RCC 7860 (cell line): ENCODE data around the gene AMPD1.

ENCODE experiments used
- DNase-seq: peaks from one replicate; pipeline ENCODE4 v3.0.0-alpha.2; 2015; ENCODE audit warnings: low spot score
- FAIRE-seq: peaks from 2 replicates; lab custom pipeline; 2012; peaks lifted over from hg19 to GRCh38; lab: Jason Lieb, UNC

Gene AMPD1

GRCh38 chr1:114648503-114648902 is 46.8 kb downstream of the AMPD1 start:
- DNase-seq (no peak), FAIRE-seq (no peak)

- no peak for DNase-seq
- no peak for FAIRE-seq
Measured at GRCh38 chr1:114641377-114641776, 54.0 kb downstream of the AMPD1 start.

GRCh38 chr1:114638910-114639309 is 56.4 kb downstream of the AMPD1 start:
- FAIRE-seq (no peak), DNase-seq (no peak)

- FAIRE-seq (no peak), DNase-seq (no peak)
Measured at GRCh38 chr1:114632427-114632826, 62.9 kb downstream of the AMPD1 start.

- DNase-seq (no peak), FAIRE-seq (no peak)
Measured at GRCh38 chr1:114627107-114627506, 68.2 kb downstream of the AMPD1 start.

GRCh38 chr1:114623364-114623763 is 72.0 kb downstream of the AMPD1 start:
- no peak for FAIRE-seq
- no peak for DNase-seq
